Sigmoid colon (tissue), 4 donors: ENCODE measurements around the gene PPP1R10.

ENCODE experiments used
- CTCF ChIP-seq, 4 experiments: fragments of 450-650 bp in 3 of 4; fragments of 200-600 bp in 1 of 4; IDR thresholded peaks; one replicate each; pipeline ENCODE4 v1.5.1; 2016 to 2019; ENCODE audit warnings: antibody characterized with exemption in 4 of 4, mild to moderate bottlenecking in 3 of 4, moderate library complexity in 2 of 4
- EP300 ChIP-seq, 4 donors: sonication (generic); formaldehyde crosslinking; IDR thresholded peaks; one replicate each; pipeline ENCODE4 v1.6.1; 2017; ENCODE audit warnings: antibody characterized with exemption in 4 of 4
- POLR2A ChIP-seq, 2 donors: fragments of 450-650 bp; IDR thresholded peaks; one replicate each; pipeline ENCODE4 v1.6.1; 2016; ENCODE audit warnings: antibody characterized with exemption in 2 of 2, mild to moderate bottlenecking in 2 of 2, moderate library complexity in 2 of 2
- POLR2AphosphoS5 ChIP-seq, 4 donors: sonication (generic); formaldehyde crosslinking; IDR thresholded peaks; one replicate each; pipeline ENCODE4 v1.6.1; 2017; ENCODE audit warnings: antibody characterized with exemption in 4 of 4

GRCh38 chr6:30560930-30561329, 56.1 kb downstream of the PPP1R10 start:
- TF ChIP-seq CTCF (IDR thresholded peaks at IDR 0.05) (no peak), POLR2AphosphoS5 (IDR thresholded peaks at IDR 0.05) (no peak), POLR2A (IDR thresholded peaks at IDR 0.05) (no peak), EP300 (IDR thresholded peaks at IDR 0.05) (no peak)
